ENCODE results near the gene MMADHC.

The MMADHC gene

DNA sequence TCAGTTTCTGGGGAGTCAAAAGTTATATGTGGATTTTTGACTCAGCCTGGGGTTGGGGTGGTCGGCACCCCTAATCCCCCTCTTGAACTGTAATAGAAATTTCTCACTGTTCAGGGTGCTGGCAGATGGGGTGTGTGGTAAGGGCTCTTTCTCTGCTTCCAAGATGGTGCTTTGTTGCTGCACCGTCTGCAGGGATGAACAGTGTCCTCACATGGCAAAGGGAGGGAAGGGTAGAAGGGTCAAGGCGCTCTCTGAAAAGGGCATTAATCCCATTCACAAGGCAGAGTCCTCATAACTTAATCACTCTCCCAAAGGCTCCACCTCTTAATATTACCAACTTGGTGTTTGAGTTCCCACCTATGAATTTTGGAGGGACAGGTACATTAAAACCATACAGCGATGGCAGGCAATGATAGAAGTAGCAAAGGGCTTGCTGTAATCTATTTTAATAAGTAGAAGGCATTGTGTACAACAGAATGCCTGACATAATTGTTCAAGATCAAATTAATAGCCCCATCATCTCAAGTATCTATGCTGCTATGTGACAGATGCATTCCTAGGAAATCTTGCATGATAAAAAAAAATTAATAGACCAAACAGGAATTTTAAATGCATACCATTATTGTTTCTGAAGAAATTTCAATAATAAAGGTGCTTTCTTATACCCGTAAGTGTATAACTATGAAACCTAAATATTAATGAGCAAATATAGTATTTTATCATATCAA, 28.1 kb downstream of the MMADHC start:
- no peak overlapping the region for H3K27ac ChIP-seq
- no peak for DNase-seq (ENCODE audit: low read depth, low spot score)

DNA sequence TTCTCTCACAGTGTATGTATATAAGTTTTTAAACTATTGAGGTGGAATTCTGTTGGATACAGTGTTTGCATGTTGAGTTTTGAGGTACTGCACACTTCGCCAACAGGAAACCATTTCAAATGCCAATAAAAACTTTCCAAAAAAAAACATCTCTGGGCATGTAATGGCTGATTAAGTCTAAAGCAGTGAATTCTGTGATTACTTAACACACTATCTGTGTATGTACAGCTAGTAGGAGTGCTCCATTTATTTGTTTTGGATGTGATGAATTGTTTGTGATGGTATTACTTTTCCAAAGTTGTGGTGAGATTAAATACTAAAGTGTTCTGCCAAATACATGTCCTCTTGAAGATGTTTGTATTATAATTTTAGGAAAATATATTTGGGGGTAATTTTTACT, 31.1 kb downstream of the MMADHC start:
- H3K27ac ChIP-seq = no peak overlapping the region
- DNase-seq (ENCODE audit: low read depth, low spot score) = no peak

DNA sequence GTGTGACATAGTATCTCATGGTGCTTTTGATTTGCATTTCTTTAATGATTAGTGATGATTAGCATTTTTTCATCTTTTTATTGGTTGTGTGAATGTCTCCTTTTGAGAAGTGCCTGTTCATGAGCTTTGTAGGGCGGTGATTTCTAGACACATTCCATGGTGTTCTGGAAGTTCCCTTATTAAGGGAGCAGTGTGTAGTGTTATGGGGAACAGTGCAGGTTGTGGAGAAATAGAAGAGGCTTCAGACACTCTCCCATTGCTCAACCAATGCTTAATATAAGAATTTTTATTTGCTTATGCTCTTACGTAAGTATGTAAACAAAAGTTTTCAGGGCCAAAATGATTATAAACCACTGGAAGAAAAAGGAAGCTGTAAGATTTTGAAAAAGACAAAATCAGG, 34.7 kb downstream of the MMADHC start:
- no peak for DNase-seq (ENCODE audit: low read depth, low spot score)

DNA sequence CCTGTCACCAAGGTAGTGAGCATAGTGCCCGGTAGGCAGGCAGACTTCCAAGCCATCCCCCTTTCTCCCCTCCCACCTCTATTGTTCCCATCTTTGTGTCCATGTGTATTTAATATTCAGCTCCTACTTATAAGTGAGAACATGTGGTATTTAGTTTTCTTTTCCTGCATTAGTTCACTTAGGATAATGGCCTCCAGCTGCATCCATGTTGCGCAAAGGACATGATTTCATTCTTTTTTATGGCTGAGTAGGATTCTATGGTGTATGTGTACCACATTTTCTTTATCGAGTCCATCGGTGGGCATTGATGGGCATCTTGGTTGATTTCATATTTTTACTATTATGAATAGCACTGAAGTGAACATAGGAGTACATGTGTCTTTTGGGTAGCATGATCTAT, 35.3 kb downstream of the MMADHC start:
- H3K27ac ChIP-seq = no peak overlapping the region
- DNase-seq (ENCODE audit: low read depth, low spot score) = no peak

More for the DNA sequence above, 34.7 kb downstream of the MMADHC start:
- H3K27ac ChIP-seq = no peak overlapping the region

DNA sequence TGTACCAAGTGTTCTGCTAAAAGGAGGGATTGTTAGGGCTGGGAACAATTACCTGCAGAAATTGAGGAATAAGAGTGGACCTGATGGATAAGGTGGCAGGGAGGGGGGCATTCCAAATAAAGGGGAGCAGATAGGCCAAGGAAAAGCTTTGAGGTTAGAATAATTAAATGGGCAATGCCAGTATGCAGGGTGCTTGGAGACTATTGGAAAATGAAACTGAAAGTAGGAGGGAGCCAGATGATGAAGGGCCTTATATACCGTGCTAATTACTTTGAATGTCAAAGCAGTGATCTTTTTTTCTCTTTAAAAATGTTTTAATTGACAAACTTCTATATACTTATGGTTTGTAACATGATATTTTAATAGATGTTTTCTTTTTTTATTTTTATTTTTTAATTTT, 42.9 kb downstream of the MMADHC start:
- no peak for DNase-seq (ENCODE audit: low read depth, low spot score)
- H3K27ac ChIP-seq = no peak overlapping the region

DNA sequence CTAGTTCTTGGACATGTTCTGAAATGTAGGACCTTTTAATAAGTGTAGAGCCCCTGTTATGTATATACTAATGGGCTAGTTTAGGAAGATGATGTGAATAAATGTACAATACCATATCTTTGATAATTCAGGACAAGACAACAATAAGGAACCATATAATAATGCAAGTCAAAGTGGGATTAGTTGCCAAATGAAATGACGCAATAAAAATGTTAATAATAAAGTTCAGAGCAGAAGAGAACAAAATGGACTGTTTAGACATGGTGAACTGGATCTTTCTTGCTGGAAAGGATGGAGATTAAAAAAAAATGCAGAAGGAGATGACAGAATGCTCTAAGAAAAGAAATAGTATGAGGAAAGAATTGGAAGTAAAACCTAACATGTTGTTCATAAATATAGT, 43.7 kb downstream of the MMADHC start:
- H3K27ac ChIP-seq = no peak overlapping the region
- no peak for DNase-seq (ENCODE audit: low read depth, low spot score)

DNA sequence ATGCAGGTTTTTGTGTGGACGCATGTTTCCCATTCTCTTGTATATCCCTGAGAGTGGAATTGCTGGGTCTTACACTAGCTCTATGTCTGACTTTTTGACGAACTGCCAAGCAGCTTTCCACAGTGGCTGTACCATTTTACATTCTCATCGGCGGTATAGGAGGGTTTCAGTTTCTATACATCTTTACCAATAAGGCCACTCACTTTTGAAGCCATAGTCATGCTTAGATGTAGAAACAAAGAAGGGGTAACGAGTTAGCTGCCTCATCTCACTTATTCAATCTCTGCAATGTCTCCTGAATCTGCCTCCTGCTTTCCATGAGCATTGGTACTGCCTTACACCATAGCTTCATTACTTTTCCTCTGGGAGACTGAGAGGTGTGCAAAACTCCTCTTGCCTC, 47.4 kb downstream of the MMADHC start:
- DNase-seq (ENCODE audit: low read depth, low spot score) = no peak
- no peak overlapping the region for H3K27ac ChIP-seq

DNA sequence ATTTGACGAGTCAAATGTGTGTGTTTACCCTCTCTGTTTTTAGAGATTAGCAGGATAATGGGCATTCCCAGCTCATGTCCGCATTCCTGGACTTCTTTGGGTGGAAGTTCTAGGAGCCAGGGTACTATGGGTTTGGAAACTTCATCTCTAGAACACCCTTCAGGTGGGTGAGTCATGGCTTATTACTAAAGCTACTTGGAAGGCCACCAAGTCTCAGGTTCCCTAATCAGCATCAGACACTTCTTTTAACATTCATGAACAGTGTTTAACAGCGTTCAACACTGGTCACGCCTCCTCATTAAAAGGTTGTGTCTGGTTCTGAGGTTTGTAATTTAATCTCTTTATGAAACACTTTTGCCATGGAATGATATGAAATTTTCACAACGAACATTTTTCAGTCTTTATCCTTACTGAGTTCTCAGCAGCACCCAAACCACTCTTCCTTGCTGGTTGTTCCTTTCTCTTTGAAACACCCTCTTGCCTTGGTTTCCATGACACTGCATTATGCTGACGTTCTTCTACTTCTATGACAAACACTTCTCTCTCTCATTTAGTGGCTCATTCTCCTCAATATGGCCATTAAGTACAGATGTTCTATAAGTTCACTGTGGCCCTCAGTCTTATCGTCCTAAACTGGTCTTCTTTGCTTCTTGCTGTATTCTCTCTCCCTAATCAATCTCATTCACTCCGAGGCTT, 49.3 kb downstream of the MMADHC start:
- peak; percentile 29 for DNase-seq (ENCODE audit: low read depth, low spot score)
- H3K27ac ChIP-seq = no peak overlapping the region

DNA sequence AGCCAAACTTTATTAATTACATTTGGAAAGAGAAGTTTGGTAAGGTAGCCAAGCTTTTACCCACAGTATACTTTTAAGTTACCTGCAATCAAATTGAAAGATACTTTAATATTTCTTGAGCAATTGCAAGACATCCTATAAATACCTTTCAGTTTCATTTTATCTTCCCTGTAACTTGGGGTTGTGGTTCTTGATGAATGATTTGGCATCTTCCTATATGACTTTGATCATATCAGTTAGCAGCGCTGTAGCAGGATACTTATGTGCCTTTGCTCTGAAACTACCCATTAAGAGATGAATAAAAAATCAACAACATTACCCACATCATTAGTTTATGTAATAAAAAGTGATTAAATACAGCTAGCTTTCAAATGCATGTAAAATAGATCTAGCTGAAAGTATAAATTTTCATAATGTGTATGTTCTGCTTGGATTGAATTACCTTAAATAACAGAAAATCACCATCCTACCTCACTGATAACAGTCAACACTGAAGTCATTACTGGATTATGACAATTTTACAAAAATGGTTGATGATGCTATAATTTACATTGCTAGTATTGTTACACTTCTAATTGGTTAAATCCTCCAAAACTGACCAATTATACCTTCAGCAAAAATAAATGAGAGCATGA, 50.4 kb downstream of the MMADHC start:
- DNase-seq (ENCODE audit: low read depth, low spot score) = no peak
- no peak overlapping the region for H3K27ac ChIP-seq

DNA sequence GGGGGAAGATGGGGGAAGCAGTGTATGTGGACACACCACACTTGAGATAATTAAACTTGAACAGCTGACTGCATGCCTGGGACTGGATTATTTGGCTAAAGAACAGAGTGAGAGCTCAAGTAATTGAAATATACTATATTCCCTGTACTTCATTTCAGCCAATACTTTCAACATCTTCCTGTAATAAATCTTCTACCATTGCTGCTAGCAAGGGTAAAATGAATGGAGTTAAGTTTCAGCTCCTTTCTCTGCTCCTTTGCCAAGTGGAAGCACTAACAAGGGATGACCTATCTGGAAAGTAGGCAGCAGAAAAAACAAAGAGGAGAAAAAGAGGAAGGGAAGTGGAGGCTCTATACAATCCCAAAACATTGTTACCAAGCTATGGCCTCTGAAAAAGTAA, 50.9 kb downstream of the MMADHC start:
- no peak for DNase-seq (ENCODE audit: low read depth, low spot score)
- no peak overlapping the region for H3K27ac ChIP-seq

DNA sequence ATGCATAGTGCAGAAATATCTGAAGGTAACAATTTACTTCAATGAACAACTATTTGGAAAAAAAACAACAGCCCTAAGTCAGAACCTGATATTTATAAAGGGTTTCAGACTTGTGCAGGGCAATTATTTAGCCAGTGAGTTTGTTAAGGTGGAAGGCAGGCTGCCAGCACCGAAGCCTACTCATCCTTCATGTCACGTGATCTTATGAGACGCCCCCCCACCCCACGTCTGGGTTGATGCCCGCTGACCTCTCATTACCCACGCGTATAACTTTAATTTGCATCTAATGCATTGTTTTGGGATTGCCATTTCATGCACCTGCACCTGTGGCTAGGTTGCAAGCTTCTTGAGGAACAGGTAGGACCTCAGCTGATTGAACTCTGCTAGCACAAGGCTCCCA, 52.9 kb downstream of the MMADHC start:
- DNase-seq (ENCODE audit: low read depth, low spot score) = no peak
- no peak overlapping the region for H3K27ac ChIP-seq

DNA sequence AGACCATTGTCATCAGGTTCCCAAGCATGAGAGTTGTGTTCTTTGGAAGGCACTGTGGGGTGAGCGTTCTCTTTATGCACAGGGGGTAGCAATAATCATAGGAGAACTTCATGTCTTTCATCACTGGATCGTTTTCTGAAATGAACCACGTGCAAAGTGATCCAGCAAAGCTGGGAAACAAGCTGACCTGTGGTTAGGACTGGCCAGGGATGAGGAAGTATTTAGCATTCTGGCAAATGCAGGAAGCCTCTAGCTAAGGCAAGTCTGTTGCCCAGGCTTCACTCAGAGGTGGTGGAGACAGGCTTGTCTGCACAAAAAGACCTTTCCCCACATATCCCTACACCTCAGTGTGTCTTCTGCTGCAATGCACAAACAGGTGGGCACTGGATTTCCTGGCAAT, 58.6 kb downstream of the MMADHC start:
- H3K27ac ChIP-seq = no peak overlapping the region
- DNase-seq (ENCODE audit: low read depth, low spot score) = no peak

DNA sequence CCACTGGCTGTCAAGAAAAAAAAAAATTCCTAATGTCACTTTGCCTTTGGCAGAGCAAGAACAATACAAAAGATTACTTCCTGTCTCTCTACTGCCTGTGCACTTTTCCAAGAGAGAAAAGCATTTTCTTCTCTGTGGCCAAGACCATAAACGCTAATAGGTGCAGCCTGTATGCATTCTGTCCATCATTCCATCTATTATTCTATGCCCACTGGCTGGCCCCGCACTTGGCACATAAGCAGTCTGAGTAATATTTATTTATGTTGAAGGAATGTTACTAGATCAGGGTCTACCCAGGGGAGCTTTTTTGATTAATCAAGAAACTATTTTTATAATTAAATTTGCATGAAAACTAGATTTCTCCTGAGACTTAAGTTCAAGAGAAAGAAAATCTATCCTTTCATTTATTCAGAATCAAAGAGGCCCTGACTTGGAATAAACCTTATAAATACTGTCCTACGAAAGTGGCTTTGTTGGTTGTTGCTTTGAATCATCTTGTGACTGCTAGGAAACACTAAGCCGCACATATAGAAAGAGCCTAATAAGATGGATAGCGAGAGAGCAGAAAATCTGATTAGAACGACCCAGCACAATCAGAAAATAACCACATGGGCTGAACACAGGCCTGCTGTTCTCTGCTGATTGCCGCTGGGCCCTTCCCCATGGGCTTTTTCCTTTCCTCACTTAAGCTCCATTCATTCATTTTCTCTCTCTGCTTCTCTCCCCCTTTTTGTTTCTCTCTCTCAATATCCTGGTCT, 59.4 kb downstream of the MMADHC start:
- no peak overlapping the region for H3K27ac ChIP-seq
- no peak for DNase-seq (ENCODE audit: low read depth, low spot score)

DNA sequence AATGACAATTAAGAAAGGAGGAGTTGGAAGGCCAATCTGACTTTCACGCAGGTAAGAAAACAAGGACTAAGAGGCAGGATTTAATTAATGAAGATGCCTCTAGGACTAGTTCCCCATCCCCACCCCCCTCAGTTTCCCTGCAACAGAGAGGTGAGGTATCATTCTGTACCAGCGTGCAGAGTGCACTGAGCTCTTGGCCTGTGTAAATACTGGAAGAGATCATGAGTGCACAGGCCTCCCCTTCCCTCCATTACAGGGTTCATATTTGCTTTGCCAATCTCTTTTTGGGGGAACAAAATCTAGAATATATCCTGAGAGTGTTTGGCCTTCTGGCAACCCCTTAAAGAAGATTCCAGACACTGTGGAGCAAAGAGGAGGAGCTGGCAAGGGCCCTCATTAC, 60.9 kb downstream of the MMADHC start:
- no peak for DNase-seq (ENCODE audit: low read depth, low spot score)
- no peak overlapping the region for H3K27ac ChIP-seq

DNA sequence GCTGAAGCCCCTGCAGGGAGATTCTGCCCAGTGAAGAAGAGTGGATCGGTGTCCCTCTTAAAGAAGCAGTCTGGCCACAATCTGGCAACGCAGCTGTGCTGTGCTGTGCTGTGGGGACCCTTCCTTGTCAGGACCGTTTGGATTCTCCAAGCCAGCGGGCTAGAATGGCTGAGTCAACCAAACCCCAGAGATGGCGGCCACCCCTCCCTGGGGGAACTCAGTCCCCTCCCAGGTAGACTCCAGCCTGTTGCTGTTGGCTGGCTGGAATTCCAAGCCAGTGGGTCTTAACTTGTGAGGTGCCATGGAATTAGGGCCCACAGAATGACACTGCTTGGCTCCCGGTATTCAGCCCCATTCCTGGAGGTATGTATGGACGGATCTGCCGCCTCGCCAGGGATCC, 62.3 kb downstream of the MMADHC start:
- no peak overlapping the region for H3K27ac ChIP-seq
- no peak for DNase-seq (ENCODE audit: low read depth, low spot score)

Data from epithelial cell of prostate (primary cell).